ENCODE results near the gene MELTF. TPM values are rescaled to one million over a fixed set of nuclear protein-coding genes. Genes with fewer than 3 reads are reported as not detected.
"Not testable (repeated sequence)": the region's sequence is repeated elsewhere in the genome, so short reads cannot be mapped to it uniquely, and the experiment has no call there.

The MELTF gene
- total RNA-seq, 1 experiment from 2014 or later: 18.7 TPM

GRCh38 chr3:197062446-197062845 is 32.8 kb upstream of the MELTF start:
- peaks cover 30% of the 10 kb centered on the region for H3K36me3 ChIP-seq (ENCODE audit: control insufficient read depth, insufficient read depth, low read length)

GRCh38 chr3:197051637-197052036 is 22.0 kb upstream of the MELTF start:
- H3K27me3 ChIP-seq (ENCODE audit: control insufficient read depth, insufficient read depth, low read length); CTCF ChIA-PET; BruUV-seq (replicated peaks); H3K4me1 ChIP-seq (ENCODE audit: control insufficient read depth, insufficient read depth, low read length); H3K9me3 ChIP-seq (ENCODE audit: control insufficient read depth, insufficient read depth, low read depth, low read length); DNase-seq (ENCODE audit: low read depth, low spot score); in situ Hi-C loops (cut with HindIII; ENCODE audit: low pct_unique_long_range_greater_than_20kb, low sequenced_read_pairs); intact Hi-C loops (cut with micrococcal nuclease; ENCODE audit: unreplicated experiment); H3K27ac ChIP-seq (ENCODE audit: low read length); POLR2A ChIA-PET; H3K4me3 ChIP-seq (ENCODE audit: low read depth in 2 of 2, low read length in 2 of 2); H3K36me3 ChIP-seq (ENCODE audit: control insufficient read depth, insufficient read depth, low read length); ATAC-seq: not testable (repeated sequence)

More at GRCh38 chr3:197062446-197062845, 32.8 kb upstream of the MELTF start:
- ATAC-seq (no peak), DNase-seq (ENCODE audit: low read depth, low spot score) (no peak)
- Histone ChIP-seq H3K4me3 (ENCODE audit: low read depth in 2 of 2, low read length in 2 of 2) (no peak overlapping the region), H3K9me3 (ENCODE audit: control insufficient read depth, insufficient read depth, low read depth, low read length) (no peaks in the 10 kb centered on the region), H3K4me1 (ENCODE audit: control insufficient read depth, insufficient read depth, low read length) (no peaks in the 10 kb centered on the region), H3K27ac (ENCODE audit: low read length) (no peak overlapping the region), H3K27me3 (ENCODE audit: control insufficient read depth, insufficient read depth, low read length) (no peaks in the 10 kb centered on the region)
- intact Hi-C loops (cut with micrococcal nuclease; ENCODE audit: unreplicated experiment): no loop called here
- TF ChIP-seq SIN3A (IDR thresholded peaks at IDR 0.05; ENCODE audit: borderline replicate concordance, insufficient read depth, low read depth, low read length) (no peak), REST (IDR thresholded peaks at IDR 0.05; ENCODE audit: insufficient read depth in 1 of 2, low read depth in 2 of 2, low read length in 1 of 2) (no peak)
- ChIA-PET POLR2A (no interaction called here), CTCF (no interaction called here)
- in situ Hi-C loops (cut with HindIII; ENCODE audit: low pct_unique_long_range_greater_than_20kb, low sequenced_read_pairs): no loop called here
- BruUV-seq (replicated peaks): no TSS peak

GRCh38 chr3:197050511-197050910 is 20.9 kb upstream of the MELTF start:
- Histone ChIP-seq H3K4me3 (ENCODE audit: low read depth in 2 of 2, low read length in 2 of 2) (no peak overlapping the region), H3K36me3 (ENCODE audit: control insufficient read depth, insufficient read depth, low read length) (no peaks in the 10 kb centered on the region; the same call in 1 of the 2 replicates), H3K9me3 (ENCODE audit: control insufficient read depth, insufficient read depth, low read depth, low read length) (no peaks in the 10 kb centered on the region), H3K27ac (ENCODE audit: low read length) (no peak overlapping the region), H3K4me1 (ENCODE audit: control insufficient read depth, insufficient read depth, low read length) (no peaks in the 10 kb centered on the region), H3K27me3 (ENCODE audit: control insufficient read depth, insufficient read depth, low read length) (no peaks in the 10 kb centered on the region)
- intact Hi-C loops (cut with micrococcal nuclease; ENCODE audit: unreplicated experiment) (no loop called here), in situ Hi-C loops (cut with HindIII; ENCODE audit: low pct_unique_long_range_greater_than_20kb, low sequenced_read_pairs) (no loop called here)
- TF ChIP-seq REST (IDR thresholded peaks at IDR 0.05; ENCODE audit: insufficient read depth in 1 of 2, low read depth in 2 of 2, low read length in 1 of 2) (no peak), CTCF (IDR thresholded peaks at IDR 0.05) (no peak), TCF7L2 (IDR thresholded peaks at IDR 0.05; ENCODE audit: low read depth, low read length) (no peak), SIN3A (IDR thresholded peaks at IDR 0.05; ENCODE audit: borderline replicate concordance, insufficient read depth, low read depth, low read length) (no peak), POLR2AphosphoS5 (IDR thresholded peaks at IDR 0.05; ENCODE audit: low read depth, low read length) (no peak)
- ATAC-seq (no peak), DNase-seq (ENCODE audit: low read depth, low spot score) (no peak)
- ChIA-PET POLR2A (no interaction called here), CTCF (no interaction called here)
- BruUV-seq (replicated peaks): no TSS peak

Measured in Panc1 (cell line).